Iris pigment epithelial cell (primary cell): ENCODE results near the gene COMTD1.
"Not testable (repeated sequence)": the region's sequence is repeated elsewhere in the genome, so short reads cannot be mapped to it uniquely, and the experiment has no call there.

Experiments
- DNase-seq: peaks from one replicate; pipeline ENCODE4 v3.0.0-alpha.2; 2011; ENCODE audit warnings: low read depth

Gene COMTD1

GRCh38 chr10:75195035-75195763 is 40.6 kb downstream of the COMTD1 start:
- DNase-seq: peak; percentile 71

GRCh38 chr10:75194625-75195024 is 41.1 kb downstream of the COMTD1 start:
- not testable (repeated sequence) for DNase-seq

GRCh38 chr10:75191821-75192568 is 43.8 kb downstream of the COMTD1 start:
- peak; percentile 96 for DNase-seq

GRCh38 chr10:75189266-75190096 is 46.3 kb downstream of the COMTD1 start:
- DNase-seq: no peak

- not testable (repeated sequence) for DNase-seq
These were observed 47.2 kb downstream of the COMTD1 start for GRCh38 chr10:75188522-75188921.

GRCh38 chr10:75187961-75188426 is 47.8 kb downstream of the COMTD1 start:
- peak; percentile 70 for DNase-seq

- no peak for DNase-seq
These were observed 49.4 kb downstream of the COMTD1 start for GRCh38 chr10:75186310-75186709.
